GM10847 (cell line): Measurements from ENCODE around the gene HCFC1.

Experiments used
- POLR2A ChIP-seq: IDR thresholded peaks from 2 replicates; pipeline ENCODE4 v1.6.1; 2011; ENCODE audit not compliant: insufficient read length; ENCODE audit errors: extremely low read depth

The HCFC1 gene

GRCh38 chrX:153921511-153922446, 49.8 kb downstream of the HCFC1 start:
- TF ChIP-seq POLR2A: no peak

- TF ChIP-seq POLR2A: no peak
Observed at GRCh38 chrX:153921070-153921469, 50.5 kb downstream of the HCFC1 start.

GRCh38 chrX:153920546-153920945, 51.1 kb downstream of the HCFC1 start:
- TF ChIP-seq POLR2A: no peak

GRCh38 chrX:153919281-153919680, 52.3 kb downstream of the HCFC1 start:
- no peak for TF ChIP-seq POLR2A

- no peak for TF ChIP-seq POLR2A
Observed at GRCh38 chrX:153917869-153918268, 53.7 kb downstream of the HCFC1 start.

- TF ChIP-seq POLR2A: no peak
Observed at GRCh38 chrX:153913701-153914100, 57.9 kb downstream of the HCFC1 start.

- TF ChIP-seq POLR2A: no peak
Observed at GRCh38 chrX:153913211-153913610, 58.4 kb downstream of the HCFC1 start.

GRCh38 chrX:153911798-153912197, 59.8 kb downstream of the HCFC1 start:
- no peak for TF ChIP-seq POLR2A

- TF ChIP-seq POLR2A: no peak
Observed at GRCh38 chrX:153910446-153910845, 61.2 kb downstream of the HCFC1 start.

- TF ChIP-seq POLR2A: no peak
Observed at GRCh38 chrX:153909980-153910360, 61.6 kb downstream of the HCFC1 start.

- TF ChIP-seq POLR2A: no peak
Observed at GRCh38 chrX:153909024-153909979, 62.3 kb downstream of the HCFC1 start.

- TF ChIP-seq POLR2A: no peak
Observed at GRCh38 chrX:153908219-153908860, 63.3 kb downstream of the HCFC1 start.

GRCh38 chrX:153907456-153907855, 64.2 kb downstream of the HCFC1 start:
- TF ChIP-seq POLR2A: no peak

GRCh38 chrX:153906126-153906917, 65.3 kb downstream of the HCFC1 start:
- no peak for TF ChIP-seq POLR2A

- no peak for TF ChIP-seq POLR2A
Observed at GRCh38 chrX:153905481-153906095, 66.0 kb downstream of the HCFC1 start.
